Measurements from ENCODE around the gene HCFC1.

GRCh38 chrX:154020536-154021115 is 49.0 kb upstream of the HCFC1 start:
- TF ChIP-seq, protein P1, sequence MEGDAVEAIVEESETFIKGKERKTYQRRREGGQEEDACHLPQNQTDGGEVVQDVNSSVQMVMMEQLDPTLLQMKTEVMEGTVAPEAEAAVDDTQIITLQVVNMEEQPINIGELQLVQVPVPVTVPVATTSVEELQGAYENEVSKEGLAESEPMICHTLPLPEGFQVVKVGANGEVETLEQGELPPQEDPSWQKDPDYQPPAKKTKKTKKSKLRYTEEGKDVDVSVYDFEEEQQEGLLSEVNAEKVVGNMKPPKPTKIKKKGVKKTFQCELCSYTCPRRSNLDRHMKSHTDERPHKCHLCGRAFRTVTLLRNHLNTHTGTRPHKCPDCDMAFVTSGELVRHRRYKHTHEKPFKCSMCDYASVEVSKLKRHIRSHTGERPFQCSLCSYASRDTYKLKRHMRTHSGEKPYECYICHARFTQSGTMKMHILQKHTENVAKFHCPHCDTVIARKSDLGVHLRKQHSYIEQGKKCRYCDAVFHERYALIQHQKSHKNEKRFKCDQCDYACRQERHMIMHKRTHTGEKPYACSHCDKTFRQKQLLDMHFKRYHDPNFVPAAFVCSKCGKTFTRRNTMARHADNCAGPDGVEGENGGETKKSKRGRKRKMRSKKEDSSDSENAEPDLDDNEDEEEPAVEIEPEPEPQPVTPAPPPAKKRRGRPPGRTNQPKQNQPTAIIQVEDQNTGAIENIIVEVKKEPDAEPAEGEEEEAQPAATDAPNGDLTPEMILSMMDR (IDR thresholded peaks at IDR 0.05; ENCODE audit: insufficient read depth, low read depth, low read length), result no peak
- TF ChIP-seq EZH2 (IDR thresholded peaks at IDR 0.05; ENCODE audit: insufficient read depth, low read length), result no peak
